Ascending aorta (tissue), 2 donors: Measurements from ENCODE around the gene BAG5. TPM values are rescaled to one million over a fixed set of nuclear protein-coding genes. Genes with fewer than 3 reads are reported as not detected.

ENCODE experiments used
- DNase-seq, 2 donors: peaks; one replicate each; pipeline ENCODE4 v3.0.0-alpha.2; 2019; ENCODE audit warnings: low spot score in 2 of 2
- H3K27ac ChIP-seq, 2 donors: fragments of 200-600 bp; sonication (generic); one replicate each; pipeline ENCODE4 v1.5.1; 2016 to 2017; ENCODE audit warnings: mild to moderate bottlenecking in 1 of 2
- H3K27me3 ChIP-seq: fragments of 200-600 bp; sonication (generic); one replicate; pipeline ENCODE4 v1.5.1; 2017
- H3K36me3 ChIP-seq, 2 donors: fragments of 200-600 bp; sonication (generic); one replicate each; pipeline ENCODE4 v1.5.1; 2016
- H3K4me1 ChIP-seq, 2 donors: fragments of 200-600 bp; sonication (generic); one replicate each; pipeline ENCODE4 v1.5.1; 2016 to 2017; ENCODE audit warnings: mild to moderate bottlenecking in 1 of 2
- H3K4me3 ChIP-seq, 2 donors: fragments of 200-600 bp; sonication (generic); one replicate each; pipeline ENCODE4 v1.5.1; 2016 to 2017; ENCODE audit warnings: mild to moderate bottlenecking in 1 of 2
- H3K9me3 ChIP-seq, 2 donors: fragments of 200-600 bp; sonication (generic); one replicate each; pipeline ENCODE4 v1.5.1; 2016
- intact Hi-C: fragments of 100-400 bp; cut with DNase I; formaldehyde crosslinking; loops from one replicate; pipeline ENCODE4 v1.15.1; 2023
- total RNA-seq: library from RNA; depleted of rRNA; stranded (reverse); fragments of >200 nt; gene quantifications from one replicate; pipeline ENCODE4 v1.1.0, GENCODE V29; 2016
- TF ChIP-seq, protein P1 (sequence below), 3 experiments: fragments of 200-600 bp in 2 of 3; fragments of 450-650 bp in 1 of 3; sonication (generic) in 2 of 3; IDR thresholded peaks; one replicate each; pipeline ENCODE4 v1.5.1; 2016 to 2019; ENCODE audit warnings: antibody characterized with exemption in 3 of 3, mild to moderate bottlenecking in 1 of 3, moderate library complexity in 1 of 3

The BAG5 gene
- total RNA-seq, 1 donor from 2014 or later = 7.1 TPM

GRCh38 chr14:103530390-103530789, 32.1 kb downstream of the BAG5 start:
- TF ChIP-seq, protein P1, sequence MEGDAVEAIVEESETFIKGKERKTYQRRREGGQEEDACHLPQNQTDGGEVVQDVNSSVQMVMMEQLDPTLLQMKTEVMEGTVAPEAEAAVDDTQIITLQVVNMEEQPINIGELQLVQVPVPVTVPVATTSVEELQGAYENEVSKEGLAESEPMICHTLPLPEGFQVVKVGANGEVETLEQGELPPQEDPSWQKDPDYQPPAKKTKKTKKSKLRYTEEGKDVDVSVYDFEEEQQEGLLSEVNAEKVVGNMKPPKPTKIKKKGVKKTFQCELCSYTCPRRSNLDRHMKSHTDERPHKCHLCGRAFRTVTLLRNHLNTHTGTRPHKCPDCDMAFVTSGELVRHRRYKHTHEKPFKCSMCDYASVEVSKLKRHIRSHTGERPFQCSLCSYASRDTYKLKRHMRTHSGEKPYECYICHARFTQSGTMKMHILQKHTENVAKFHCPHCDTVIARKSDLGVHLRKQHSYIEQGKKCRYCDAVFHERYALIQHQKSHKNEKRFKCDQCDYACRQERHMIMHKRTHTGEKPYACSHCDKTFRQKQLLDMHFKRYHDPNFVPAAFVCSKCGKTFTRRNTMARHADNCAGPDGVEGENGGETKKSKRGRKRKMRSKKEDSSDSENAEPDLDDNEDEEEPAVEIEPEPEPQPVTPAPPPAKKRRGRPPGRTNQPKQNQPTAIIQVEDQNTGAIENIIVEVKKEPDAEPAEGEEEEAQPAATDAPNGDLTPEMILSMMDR (IDR thresholded peaks at IDR 0.05) = no peak
- H3K4me3 ChIP-seq = peak overlapping the region in 1 of 2 donors; percentile 90
- no peak overlapping the region for H3K27ac ChIP-seq
- H3K9me3 ChIP-seq = no peaks in the 10 kb centered on the region
- intact Hi-C loops = no loop called here
- no peaks in the 10 kb centered on the region for H3K27me3 ChIP-seq
- H3K4me1 ChIP-seq = peaks cover 7 to 18% of the 10 kb centered on the region in 2 donors
- no peak for DNase-seq
- H3K36me3 ChIP-seq = peaks cover 9 to 12% of the 10 kb centered on the region in 2 donors

DNA sequence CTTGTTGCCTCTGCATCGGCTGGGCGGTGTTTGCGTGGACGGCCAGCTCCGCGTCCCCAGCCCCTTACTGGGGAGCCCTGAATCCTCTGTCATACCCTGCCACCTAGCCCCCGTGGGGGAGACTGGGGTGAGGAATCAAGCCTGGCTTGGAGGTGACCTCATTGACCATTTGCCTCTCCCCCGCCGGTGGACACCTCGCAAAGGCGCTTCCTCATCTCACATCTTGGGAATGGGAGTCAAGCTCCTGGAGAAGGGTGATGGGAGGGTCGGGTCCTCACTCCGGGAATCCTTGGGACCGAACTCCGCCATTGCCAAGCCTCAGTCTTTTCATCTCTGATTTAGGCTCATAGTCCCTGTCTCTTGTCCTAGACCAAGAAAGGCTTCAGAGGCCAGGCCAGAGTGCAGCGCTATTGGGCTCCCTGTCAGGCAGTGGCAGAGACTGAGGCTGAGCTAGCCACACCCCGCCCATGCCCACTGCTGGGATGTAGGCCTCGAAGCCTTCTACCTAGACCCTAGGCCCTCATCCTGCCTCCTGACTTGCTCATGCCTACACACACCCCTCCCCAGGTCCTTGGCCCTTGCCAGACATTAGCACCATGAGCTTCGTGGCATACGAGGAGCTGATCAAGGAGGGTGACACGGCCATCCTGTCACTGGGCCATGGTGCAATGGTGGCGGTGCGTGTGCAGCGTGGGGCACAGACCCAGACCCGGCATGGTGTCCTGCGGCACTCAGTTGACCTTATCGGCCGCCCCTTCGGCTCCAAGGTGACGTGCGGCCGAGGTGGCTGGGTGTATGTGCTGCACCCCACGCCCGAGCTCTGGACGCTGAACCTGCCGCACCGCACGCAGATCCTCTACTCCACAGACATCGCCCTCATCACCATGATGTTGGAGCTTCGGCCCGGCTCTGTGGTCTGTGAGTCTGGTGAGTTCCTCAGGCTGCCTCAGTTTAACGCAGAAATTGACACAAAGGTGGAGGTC, 32.8 kb downstream of the BAG5 start:
- DNase-seq = no peak
- peaks cover 7 to 18% of the 10 kb centered on the region in 2 donors for H3K4me1 ChIP-seq
- peak overlapping the region; percentile 76 to 90 for H3K4me3 ChIP-seq
- no peaks in the 10 kb centered on the region for H3K9me3 ChIP-seq
- peaks cover 4 to 7% of the 10 kb centered on the region in 2 donors for H3K36me3 ChIP-seq
- intact Hi-C loops = no loop called here
- peak overlapping the region; percentile 84 to 87 for H3K27ac ChIP-seq
- H3K27me3 ChIP-seq = no peaks in the 10 kb centered on the region
- TF ChIP-seq, protein P1 (IDR thresholded peaks at IDR 0.05) = no peak

DNA sequence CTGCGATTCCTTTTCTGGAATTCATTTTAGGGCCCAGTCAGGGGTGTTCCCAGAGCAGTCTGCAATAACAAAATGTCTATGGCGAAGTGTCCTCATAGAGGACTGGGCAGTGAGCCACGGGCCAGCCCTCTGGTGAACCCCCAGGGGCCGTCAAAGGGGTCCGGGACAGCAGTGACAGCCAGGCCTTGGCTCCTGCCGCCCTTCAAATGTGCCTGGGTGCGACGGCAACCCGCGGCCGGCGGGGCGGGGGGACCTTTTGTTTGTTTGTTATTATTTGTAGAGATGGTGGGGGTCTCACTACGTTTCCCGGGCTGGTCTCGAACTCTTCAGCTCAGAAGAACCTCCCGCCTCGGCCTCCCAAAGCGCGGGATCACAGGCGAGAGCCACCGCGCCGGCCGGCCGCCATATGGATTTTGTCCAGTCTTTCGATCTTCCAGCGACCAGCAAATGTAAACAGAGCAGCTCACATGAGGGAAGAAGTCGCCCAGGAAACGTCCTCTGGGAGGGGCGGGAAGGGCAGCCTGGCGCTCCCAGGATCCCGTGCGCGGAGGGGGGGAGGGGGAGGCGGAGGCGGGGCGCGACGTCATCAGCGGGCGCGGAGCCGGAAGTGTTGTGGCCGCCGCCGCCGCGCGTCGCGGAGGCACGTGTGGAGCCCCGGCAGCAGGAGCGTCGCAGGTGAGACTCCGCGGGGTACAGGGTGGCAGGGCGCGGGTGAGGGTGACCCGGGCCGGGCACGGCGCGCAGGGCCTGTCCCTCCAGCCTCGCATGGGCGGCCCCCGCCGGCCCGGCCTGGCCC, 33.7 kb downstream of the BAG5 start, which contains the start of gene TRMT61A:
Gene TRMT61A (plus strand): TSS at position 610 of the 796 bp plus-strand sequence. CDS start 783 bp downstream, outside the sequence.
- peak; percentile 58 to 94 for DNase-seq
- TF ChIP-seq, protein P1 (IDR thresholded peaks at IDR 0.05) = no peak
- Histone ChIP-seq H3K9me3 (no peaks in the 10 kb centered on the region), H3K27ac (peak within 1 kb of the TSS; percentile 84 to 87), H3K4me1 (peaks cover 7 to 18% of the 10 kb centered on the region in 2 donors), H3K4me3 (peak within 1 kb of the TSS; percentile 76 to 90), H3K27me3 (no peaks in the 10 kb centered on the region), H3K36me3 (no peaks in the 10 kb centered on the region)
- intact Hi-C loops = no loop called here

DNA sequence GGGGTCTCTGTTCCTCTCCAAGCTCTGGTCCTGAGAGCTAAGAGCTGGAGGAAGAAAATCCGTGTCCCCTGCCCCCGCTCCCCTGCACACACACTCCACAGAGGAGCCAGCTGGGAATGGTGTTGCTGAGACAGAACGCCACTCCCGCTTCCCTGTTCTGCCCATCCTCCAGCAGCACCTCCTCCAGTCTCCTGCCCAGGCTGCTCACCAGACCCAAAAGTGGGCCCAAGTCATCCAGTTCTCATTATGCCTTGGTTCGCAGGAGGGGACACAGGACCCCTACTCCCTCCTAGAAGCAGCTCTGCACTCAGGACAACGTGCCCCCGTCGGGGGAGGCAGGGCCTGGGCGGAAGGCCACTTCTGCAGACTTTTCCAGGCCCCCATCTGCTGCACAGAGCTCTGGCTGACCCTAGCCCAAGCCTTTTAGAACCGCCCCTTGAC, 34.3 kb downstream of the BAG5 start:
- Histone ChIP-seq H3K36me3 (no peaks in the 10 kb centered on the region), H3K4me3 (peak overlapping the region; percentile 76 to 90), H3K4me1 (peaks cover 8 to 19% of the 10 kb centered on the region in 2 donors), H3K9me3 (no peaks in the 10 kb centered on the region), H3K27me3 (no peaks in the 10 kb centered on the region), H3K27ac (peak overlapping the region; percentile 84 to 87)
- TF ChIP-seq, protein P1 (IDR thresholded peaks at IDR 0.05) = no peak
- intact Hi-C loops = no loop called here
- DNase-seq = no peak

DNA sequence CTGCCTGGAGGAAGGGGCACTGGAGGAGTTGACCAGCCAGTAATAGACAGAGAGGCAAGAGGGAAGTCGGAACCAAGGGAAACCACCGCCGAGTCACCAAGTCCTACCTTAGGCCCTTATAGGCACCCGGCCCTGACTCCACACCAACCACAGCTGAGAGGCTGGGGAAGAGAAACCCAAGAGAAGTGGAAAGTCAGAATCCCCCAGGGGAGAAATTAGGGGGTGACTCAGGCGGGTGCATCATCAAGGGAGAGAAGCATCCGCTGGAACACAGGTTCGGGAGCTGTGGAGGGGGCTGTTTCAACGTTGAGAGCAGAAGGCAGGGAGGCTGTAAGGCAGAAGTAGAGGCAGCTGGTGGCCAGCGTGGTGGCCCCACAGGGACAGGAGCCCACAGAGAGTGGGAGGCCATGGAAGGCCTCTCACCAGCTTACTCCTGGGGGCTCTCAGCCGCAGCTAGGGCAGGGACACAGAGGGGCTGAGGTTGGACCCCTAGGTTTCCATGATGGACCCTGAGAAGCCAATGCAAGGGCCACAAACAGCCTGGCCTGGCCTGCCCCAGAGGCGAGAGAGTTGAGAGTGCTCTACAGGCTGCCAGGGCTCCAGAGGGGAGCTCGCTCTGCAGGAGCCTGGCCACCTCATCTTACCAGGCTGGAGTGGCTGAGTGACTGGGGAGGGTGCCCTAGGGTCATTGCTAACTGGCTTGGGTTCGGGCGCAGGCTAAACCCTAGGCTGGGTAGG, 34.9 kb downstream of the BAG5 start:
- Histone ChIP-seq H3K27ac (peak overlapping the region; percentile 84 to 87), H3K27me3 (no peaks in the 10 kb centered on the region), H3K36me3 (no peaks in the 10 kb centered on the region), H3K4me1 (peaks cover 12 to 23% of the 10 kb centered on the region in 2 donors), H3K4me3 (peak overlapping the region in 1 of 2 donors; percentile 90), H3K9me3 (no peaks in the 10 kb centered on the region)
- DNase-seq = no peak
- intact Hi-C loops = no loop called here
- TF ChIP-seq, protein P1 (IDR thresholded peaks at IDR 0.05) = no peak
